Kidney (tissue), 14 donors: ENCODE measurements around the gene UPK1B. TPM values are rescaled to one million over a fixed set of nuclear protein-coding genes. Genes with fewer than 3 reads are reported as not detected.

ENCODE experiments used
- DNase-seq, 5 donors: peaks; one replicate each; pipeline ENCODE4 v3.0.0-alpha.2; 2013 to 2020
- FAIRE-seq: peaks from 2 replicates; lab custom pipeline; 2012; peaks lifted over from hg19 to GRCh38; lab: Jason Lieb, UNC
- H3K27ac ChIP-seq, 2 donors: one replicate each; pipeline ENCODE4 v1.7.0; 2013; ENCODE audit warnings: low read depth in 2 of 2, low read length in 2 of 2, inconsistent platforms in 1 of 2
- H3K27me3 ChIP-seq: one replicate; pipeline ENCODE4 v1.7.1; 2013; ENCODE audit warnings: low read length, inconsistent platforms; ENCODE audit not compliant: control insufficient read depth, insufficient read depth
- H3K36me3 ChIP-seq, 3 donors: one replicate each; pipeline versions ENCODE4 v1.7.0 to v1.7.1; 2013; ENCODE audit warnings: low read length in 3 of 3, control low read depth in 1 of 3, inconsistent platforms in 1 of 3; ENCODE audit not compliant: insufficient read depth in 3 of 3, control insufficient read depth in 2 of 3
- H3K4me1 ChIP-seq, 3 donors: one replicate each; pipeline versions ENCODE4 v1.7.0 to v1.7.1; 2013; ENCODE audit warnings: low read length in 3 of 3, inconsistent platforms in 1 of 3, low read depth in 1 of 3; ENCODE audit not compliant: control insufficient read depth in 2 of 3, insufficient read depth in 2 of 3
- H3K4me3 ChIP-seq, 3 donors: one replicate each; pipeline versions ENCODE4 v1.7.0 to v1.8.1; 2013; ENCODE audit warnings: low read length in 3 of 3, control low read depth in 1 of 3, inconsistent platforms in 1 of 3
- H3K9ac ChIP-seq, 3 donors: one replicate each; pipeline versions ENCODE4 v1.7.0 to v1.7.1; 2013; ENCODE audit warnings: low read length in 3 of 3, control low read depth in 1 of 3, inconsistent platforms in 1 of 3
- H3K9me3 ChIP-seq, 3 donors: one replicate each; pipeline versions ENCODE4 v1.7.0 to v1.7.1; 2013; ENCODE audit warnings: low read length in 3 of 3, control low read depth in 1 of 3, inconsistent platforms in 1 of 3; ENCODE audit not compliant: control insufficient read depth in 2 of 3, insufficient read depth in 1 of 3
- CTCF ChIP-seq: IDR thresholded peaks from 3 replicates; pipeline ENCODE4 v1.5.1; 2012; ENCODE audit warnings: mild to moderate bottlenecking, moderate library complexity, borderline replicate concordance; ENCODE audit not compliant: insufficient read depth; ENCODE audit errors: extremely low read depth
- intact Hi-C: fragments of 100-400 bp; cut with DNase I; formaldehyde crosslinking; loops from one replicate; pipeline ENCODE4 v1.11.1; 2022
- polyA plus RNA-seq: library from polyadenylated mRNA; stranded (reverse); fragments of 350-450 nt; fragmentation: Illumina TruSeq; extraction: RNeasy Lipid Tissue Mini Kit (QIAGEN cat#74804); gene quantifications from one replicate; pipeline ENCODE4 v1.2.3, GENCODE V29; 2014; ENCODE audit warnings: low read depth, low replicate concordance; ENCODE audit not compliant: insufficient read depth
- total RNA-seq: library from RNA; stranded (reverse); fragmentation: NEBNext Ultra II Directional; extraction: Animal tissue kit (Norgen Biotek cat#: 25700); gene quantifications from one replicate; pipeline ENCODE4 v1.2.1, GENCODE V29; 2021
- donor health status: control.
- donor health status: control.
- donor health status: control.
- donor health status: control.
- donor health status: control.
- donor health status: DM: yes; HTN: yes; CAD: no.
- donor health status: Normal renal cell carcinoma (clear cell type).

The UPK1B gene
- total and polyA plus RNA-seq, 2 donors from 2014 or later = 3.9 to 12.4 TPM

- TF ChIP-seq CTCF = no peak
- no peaks in the 10 kb centered on the region for H3K9me3 ChIP-seq
- H3K27me3 ChIP-seq = no peaks in the 10 kb centered on the region
- H3K4me1 ChIP-seq = peaks cover 0 to 7% (median 2%) of the 10 kb centered on the region in 3 donors
- no peak overlapping the region for H3K27ac ChIP-seq
- no peak overlapping the region for H3K4me3 ChIP-seq
- peaks cover 5 to 54% (median 25%) of the 10 kb centered on the region in 3 donors for H3K36me3 ChIP-seq
- no peak overlapping the region for H3K9ac ChIP-seq
- DNase-seq = no peak
- no peak for FAIRE-seq
- intact Hi-C loops = no loop called here
These were observed 56.7 kb downstream of the UPK1B start for GRCh38 chr3:119230071-119230470.

GRCh38 chr3:119230745-119231144 is 57.3 kb downstream of the UPK1B start:
- intact Hi-C loops = no loop called here
- no peak overlapping the region for H3K27ac ChIP-seq
- no peaks in the 10 kb centered on the region for H3K27me3 ChIP-seq
- peaks cover 0 to 7% (median 7%) of the 10 kb centered on the region in 3 donors for H3K4me1 ChIP-seq
- no peaks in the 10 kb centered on the region for H3K9me3 ChIP-seq
- H3K36me3 ChIP-seq = peaks cover 5 to 60% (median 30%) of the 10 kb centered on the region in 3 donors
- no peak for FAIRE-seq
- no peak overlapping the region for H3K4me3 ChIP-seq
- TF ChIP-seq CTCF = no peak
- DNase-seq = no peak
- no peak overlapping the region for H3K9ac ChIP-seq

- Histone ChIP-seq H3K4me1 (peaks cover 0 to 11% (median 9%) of the 10 kb centered on the region in 3 donors), H3K9me3 (no peaks in the 10 kb centered on the region), H3K36me3 (peaks cover 0 to 36% (median 11%) of the 10 kb centered on the region in 3 donors), H3K27me3 (no peaks in the 10 kb centered on the region), H3K27ac (no peak overlapping the region), H3K4me3 (no peak overlapping the region), H3K9ac (no peak overlapping the region)
- intact Hi-C loops = no loop called here
- FAIRE-seq = no peak
- TF ChIP-seq CTCF = no peak
- no peak for DNase-seq
These were observed 61.2 kb downstream of the UPK1B start for GRCh38 chr3:119234610-119235009.

GRCh38 chr3:119235151-119235550 is 61.8 kb downstream of the UPK1B start:
- Histone ChIP-seq H3K9ac (no peak overlapping the region), H3K4me3 (no peak overlapping the region), H3K27ac (no peak overlapping the region), H3K4me1 (peaks cover 0 to 11% (median 9%) of the 10 kb centered on the region in 3 donors), H3K36me3 (peaks cover 0 to 31% (median 11%) of the 10 kb centered on the region in 3 donors), H3K27me3 (no peaks in the 10 kb centered on the region), H3K9me3 (no peaks in the 10 kb centered on the region)
- TF ChIP-seq CTCF = no peak
- DNase-seq (no peak), FAIRE-seq (no peak)
- intact Hi-C loops = no loop called here
